Upper lobe of left lung (tissue), 4 donors: Measurements from ENCODE around the gene SNX1.

ENCODE experiments used
- EP300 ChIP-seq, 4 donors: sonication (generic); formaldehyde crosslinking; IDR thresholded peaks; one replicate each; pipeline ENCODE4 v1.5.1; 2017; ENCODE audit warnings: antibody characterized with exemption in 4 of 4, control low read depth in 2 of 4
- POLR2AphosphoS5 ChIP-seq, 2 donors: sonication (generic); formaldehyde crosslinking; IDR thresholded peaks; one replicate each; pipeline ENCODE4 v1.5.1; 2017; ENCODE audit warnings: antibody characterized with exemption in 2 of 2
- TF ChIP-seq, protein P1 (sequence below), 6 experiments: fragments of 450-650 bp in 4 of 6; fragments of 200-600 bp in 2 of 6; sonication (generic) in 2 of 6; IDR thresholded peaks; one replicate each; pipeline ENCODE4 v1.5.1; 2016 to 2019; ENCODE audit warnings: antibody characterized with exemption in 6 of 6

- TF ChIP-seq POLR2AphosphoS5 (IDR thresholded peaks at IDR 0.05) = no peak
- no peak for TF ChIP-seq EP300 (IDR thresholded peaks at IDR 0.05)
- TF ChIP-seq, protein P1, sequence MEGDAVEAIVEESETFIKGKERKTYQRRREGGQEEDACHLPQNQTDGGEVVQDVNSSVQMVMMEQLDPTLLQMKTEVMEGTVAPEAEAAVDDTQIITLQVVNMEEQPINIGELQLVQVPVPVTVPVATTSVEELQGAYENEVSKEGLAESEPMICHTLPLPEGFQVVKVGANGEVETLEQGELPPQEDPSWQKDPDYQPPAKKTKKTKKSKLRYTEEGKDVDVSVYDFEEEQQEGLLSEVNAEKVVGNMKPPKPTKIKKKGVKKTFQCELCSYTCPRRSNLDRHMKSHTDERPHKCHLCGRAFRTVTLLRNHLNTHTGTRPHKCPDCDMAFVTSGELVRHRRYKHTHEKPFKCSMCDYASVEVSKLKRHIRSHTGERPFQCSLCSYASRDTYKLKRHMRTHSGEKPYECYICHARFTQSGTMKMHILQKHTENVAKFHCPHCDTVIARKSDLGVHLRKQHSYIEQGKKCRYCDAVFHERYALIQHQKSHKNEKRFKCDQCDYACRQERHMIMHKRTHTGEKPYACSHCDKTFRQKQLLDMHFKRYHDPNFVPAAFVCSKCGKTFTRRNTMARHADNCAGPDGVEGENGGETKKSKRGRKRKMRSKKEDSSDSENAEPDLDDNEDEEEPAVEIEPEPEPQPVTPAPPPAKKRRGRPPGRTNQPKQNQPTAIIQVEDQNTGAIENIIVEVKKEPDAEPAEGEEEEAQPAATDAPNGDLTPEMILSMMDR (IDR thresholded peaks at IDR 0.05) = no peak
Observed at GRCh38 chr15:64058279-64058678, 37.5 kb upstream of the SNX1 start.
